IMR-90 (cell line): ENCODE data around the gene STK35.

Experiments
- CEBPB ChIP-seq: IDR thresholded peaks from 2 replicates; pipeline ENCODE4 v1.6.1; 2012; ENCODE audit warnings: low read depth, low read length, improper control_type of control experiment
- FOS ChIP-seq: fragments of 150-350 bp; IDR thresholded peaks from 2 replicates; pipeline ENCODE4 v1.6.1; 2016; ENCODE audit warnings: low read depth, low read length
- MAFK ChIP-seq: IDR thresholded peaks from 2 replicates; pipeline ENCODE4 v1.6.1; 2012; ENCODE audit warnings: low read depth, low read length, improper control_type of control experiment
- POLR2A ChIP-seq: IDR thresholded peaks from 2 replicates; pipeline ENCODE4 v1.6.1; 2012; ENCODE audit warnings: mild to moderate bottlenecking, low read depth, low read length
- RAD21 ChIP-seq: IDR thresholded peaks from 2 replicates; pipeline ENCODE4 v1.6.1; 2012; ENCODE audit warnings: low read length, improper control_type of control experiment
- SMC3 ChIP-seq: fragments of 150-350 bp; IDR thresholded peaks from 2 replicates; pipeline ENCODE4 v1.6.1; 2016; ENCODE audit warnings: low read depth, mild to moderate bottlenecking, antibody characterized with exemption, low read length, moderate library complexity
- TF ChIP-seq, protein P1 (sequence below): conservative IDR thresholded peaks from 2 replicates; pipeline ENCODE4 v1.5.1; 2012; ENCODE audit warnings: mild to moderate bottlenecking, low read depth, low read length, improper control_type of control experiment

DNA sequence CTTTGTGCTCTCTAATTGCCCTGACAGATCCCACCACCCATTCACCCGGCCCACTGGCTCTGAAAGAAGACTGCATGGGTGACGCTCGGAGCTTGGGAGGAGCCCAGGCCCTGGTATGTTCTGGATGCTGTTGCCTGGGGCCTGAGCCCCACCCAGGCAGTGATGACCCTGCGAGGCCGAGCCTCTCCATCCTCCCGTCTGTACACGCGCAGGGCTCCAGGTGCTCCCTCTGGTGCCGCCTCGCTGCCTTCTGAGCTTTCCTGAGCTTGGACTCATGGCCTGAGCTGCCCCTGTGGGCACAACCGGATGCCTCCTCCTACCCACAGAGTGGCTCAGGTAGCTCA, 61.2 kb downstream of the STK35 start:
- TF ChIP-seq POLR2A (no peak), RAD21 (no peak), CEBPB (no peak), FOS (no peak), SMC3 (no peak), MAFK (no peak)
- TF ChIP-seq, protein P1, sequence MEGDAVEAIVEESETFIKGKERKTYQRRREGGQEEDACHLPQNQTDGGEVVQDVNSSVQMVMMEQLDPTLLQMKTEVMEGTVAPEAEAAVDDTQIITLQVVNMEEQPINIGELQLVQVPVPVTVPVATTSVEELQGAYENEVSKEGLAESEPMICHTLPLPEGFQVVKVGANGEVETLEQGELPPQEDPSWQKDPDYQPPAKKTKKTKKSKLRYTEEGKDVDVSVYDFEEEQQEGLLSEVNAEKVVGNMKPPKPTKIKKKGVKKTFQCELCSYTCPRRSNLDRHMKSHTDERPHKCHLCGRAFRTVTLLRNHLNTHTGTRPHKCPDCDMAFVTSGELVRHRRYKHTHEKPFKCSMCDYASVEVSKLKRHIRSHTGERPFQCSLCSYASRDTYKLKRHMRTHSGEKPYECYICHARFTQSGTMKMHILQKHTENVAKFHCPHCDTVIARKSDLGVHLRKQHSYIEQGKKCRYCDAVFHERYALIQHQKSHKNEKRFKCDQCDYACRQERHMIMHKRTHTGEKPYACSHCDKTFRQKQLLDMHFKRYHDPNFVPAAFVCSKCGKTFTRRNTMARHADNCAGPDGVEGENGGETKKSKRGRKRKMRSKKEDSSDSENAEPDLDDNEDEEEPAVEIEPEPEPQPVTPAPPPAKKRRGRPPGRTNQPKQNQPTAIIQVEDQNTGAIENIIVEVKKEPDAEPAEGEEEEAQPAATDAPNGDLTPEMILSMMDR: no peak
